ENCODE data around the gene ANKLE1.

The ANKLE1 gene

DNA sequence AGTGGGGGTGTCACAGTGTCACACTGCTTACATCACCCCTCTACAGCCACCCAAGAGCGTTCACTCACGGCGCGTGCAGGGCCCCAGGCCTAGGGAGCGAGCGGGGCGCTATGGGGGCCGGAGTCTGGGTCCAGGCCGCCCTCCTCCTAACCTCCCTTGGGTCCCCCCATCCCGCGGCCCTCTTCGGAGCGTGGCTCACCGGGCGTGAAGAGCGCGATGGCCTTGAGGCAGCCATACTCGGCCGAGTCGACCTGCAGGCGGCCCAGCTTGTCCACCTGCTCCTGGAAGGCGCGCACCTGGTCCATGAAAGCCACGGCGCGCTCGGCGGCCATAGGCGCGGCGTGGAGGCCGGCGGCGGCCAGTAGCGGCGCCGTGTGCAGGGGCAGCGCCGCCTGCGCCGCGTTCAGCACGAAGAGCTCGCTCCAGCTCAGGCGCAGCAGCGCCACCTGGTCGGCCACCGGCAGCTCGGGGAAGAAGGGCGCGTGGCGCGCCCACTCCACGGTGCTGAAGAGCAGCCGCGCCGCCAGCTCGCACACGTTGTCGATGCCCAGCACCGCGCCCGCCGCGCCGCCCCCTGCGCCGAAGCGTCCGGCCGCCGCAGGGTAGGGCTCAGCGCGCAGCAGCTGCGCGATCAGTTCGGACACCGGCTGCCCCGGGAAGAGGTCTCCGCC lies 46.3 kb upstream of the ANKLE1 start (continued):
- TF ChIP-seq, protein P1, sequence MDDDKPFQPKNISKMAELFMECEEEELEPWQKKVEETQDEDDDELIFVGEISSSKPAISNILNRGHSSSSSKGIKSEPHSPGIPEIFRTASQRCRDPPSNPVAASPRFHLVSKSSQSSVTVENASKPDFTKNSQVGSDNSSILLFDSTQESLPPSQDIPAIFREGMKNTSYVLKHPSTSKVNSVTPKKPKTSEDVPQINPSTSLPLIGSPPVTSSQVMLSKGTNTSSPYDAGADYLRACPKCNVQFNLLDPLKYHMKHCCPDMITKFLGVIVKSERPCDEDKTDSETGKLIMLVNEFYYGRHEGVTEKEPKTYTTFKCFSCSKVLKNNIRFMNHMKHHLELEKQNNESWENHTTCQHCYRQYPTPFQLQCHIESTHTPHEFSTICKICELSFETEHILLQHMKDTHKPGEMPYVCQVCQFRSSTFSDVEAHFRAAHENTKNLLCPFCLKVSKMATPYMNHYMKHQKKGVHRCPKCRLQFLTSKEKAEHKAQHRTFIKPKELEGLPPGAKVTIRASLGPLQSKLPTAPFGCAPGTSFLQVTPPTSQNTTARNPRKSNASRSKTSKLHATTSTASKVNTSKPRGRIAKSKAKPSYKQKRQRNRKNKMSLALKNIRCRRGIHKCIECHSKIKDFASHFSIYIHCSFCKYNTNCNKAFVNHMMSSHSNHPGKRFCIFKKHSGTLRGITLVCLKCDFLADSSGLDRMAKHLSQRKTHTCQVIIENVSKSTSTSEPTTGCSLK (tag by site-specific recombination; IDR thresholded peaks at IDR 0.05) = no peak
- TF ChIP-seq ZNF624 (tag by site-specific recombination; IDR thresholded peaks at IDR 0.05) = no peak
- peak; percentile 72 for TF ChIP-seq ZSCAN30 (tag by site-specific recombination; IDR thresholded peaks at IDR 0.05)
- no peak for TF ChIP-seq ZNF555 (tag by site-specific recombination; conservative IDR thresholded peaks at IDR 0.05)
- TF ChIP-seq ZNF426 (tag by site-specific recombination; IDR thresholded peaks at IDR 0.05) = no peak
- TF ChIP-seq ZNF155 (tag by site-specific recombination; IDR thresholded peaks at IDR 0.05) = no peak
- TF ChIP-seq ZNF548 (tag by site-specific recombination; IDR thresholded peaks at IDR 0.05) = no peak
- TF ChIP-seq REPIN1 (tag by site-specific recombination; IDR thresholded peaks at IDR 0.05; ENCODE audit: low read depth) = no peak
- TF ChIP-seq, protein P2, sequence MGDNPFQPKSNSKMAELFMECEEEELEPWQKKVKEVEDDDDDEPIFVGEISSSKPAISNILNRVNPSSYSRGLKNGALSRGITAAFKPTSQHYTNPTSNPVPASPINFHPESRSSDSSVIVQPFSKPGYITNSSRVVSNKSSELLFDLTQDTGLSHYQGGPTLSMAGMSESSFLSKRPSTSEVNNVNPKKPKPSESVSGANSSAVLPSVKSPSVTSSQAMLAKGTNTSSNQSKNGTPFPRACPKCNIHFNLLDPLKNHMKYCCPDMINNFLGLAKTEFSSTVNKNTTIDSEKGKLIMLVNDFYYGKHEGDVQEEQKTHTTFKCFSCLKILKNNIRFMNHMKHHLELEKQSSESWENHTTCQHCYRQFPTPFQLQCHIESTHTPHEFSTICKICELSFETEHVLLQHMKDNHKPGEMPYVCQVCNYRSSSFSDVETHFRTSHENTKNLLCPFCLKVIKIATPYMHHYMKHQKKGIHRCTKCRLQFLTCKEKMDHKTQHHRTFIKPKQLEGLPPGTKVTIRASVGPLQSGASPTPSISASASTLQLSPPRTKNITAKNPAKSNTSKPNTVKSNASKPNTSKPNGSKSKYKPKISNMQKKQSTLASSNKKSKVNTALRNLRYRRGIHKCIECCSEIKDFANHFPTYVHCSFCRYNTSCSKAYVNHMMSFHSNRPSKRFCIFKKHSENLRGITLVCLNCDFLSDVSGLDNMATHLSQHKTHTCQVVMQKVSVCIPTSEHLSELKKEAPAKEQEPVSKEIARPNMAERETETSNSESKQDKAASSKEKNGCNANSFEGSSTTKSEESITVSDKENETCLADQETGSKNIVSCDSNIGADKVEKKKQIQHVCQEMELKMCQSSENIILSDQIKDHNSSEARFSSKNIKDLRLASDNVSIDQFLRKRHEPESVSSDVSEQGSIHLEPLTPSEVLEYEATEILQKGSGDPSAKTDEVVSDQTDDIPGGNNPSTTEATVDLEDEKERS (tag by site-specific recombination; IDR thresholded peaks at IDR 0.05) = no peak
- TF ChIP-seq ZNF549 (tag by site-specific recombination; IDR thresholded peaks at IDR 0.05) = no peak
- TF ChIP-seq ZNF350 (tag by site-specific recombination; IDR thresholded peaks at IDR 0.05) = no peak
- TF ChIP-seq ZNF514 (tag by site-specific recombination; IDR thresholded peaks at IDR 0.05) = no peak
- TF ChIP-seq, protein P3, sequence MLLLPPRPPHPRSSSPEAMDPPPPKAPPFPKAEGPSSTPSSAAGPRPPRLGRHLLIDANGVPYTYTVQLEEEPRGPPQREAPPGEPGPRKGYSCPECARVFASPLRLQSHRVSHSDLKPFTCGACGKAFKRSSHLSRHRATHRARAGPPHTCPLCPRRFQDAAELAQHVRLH (tag by site-specific recombination; IDR thresholded peaks at IDR 0.05) = no peak
- no peak for TF ChIP-seq ZNF791 (tag by site-specific recombination; IDR thresholded peaks at IDR 0.05)
- peak; percentile 59 for TF ChIP-seq ZFHX2 (tag by site-specific recombination; conservative IDR thresholded peaks at IDR 0.05)
- TF ChIP-seq ZNF184 (tag by site-specific recombination; IDR thresholded peaks at IDR 0.05) = peak; percentile 58; the same call in 1 of the 2 replicates
- no peak for TF ChIP-seq ZNF707 (tag by site-specific recombination; IDR thresholded peaks at IDR 0.05)
- TF ChIP-seq ZNF146 (tag by site-specific recombination; IDR thresholded peaks at IDR 0.05) = no peak
- TF ChIP-seq ZNF529 (tag by site-specific recombination; IDR thresholded peaks at IDR 0.05; ENCODE audit: insufficient replicate concordance) = no peak
- TF ChIP-seq OVOL3 (tag by site-specific recombination; IDR thresholded peaks at IDR 0.05) = no peak
- TF ChIP-seq, protein P4, sequence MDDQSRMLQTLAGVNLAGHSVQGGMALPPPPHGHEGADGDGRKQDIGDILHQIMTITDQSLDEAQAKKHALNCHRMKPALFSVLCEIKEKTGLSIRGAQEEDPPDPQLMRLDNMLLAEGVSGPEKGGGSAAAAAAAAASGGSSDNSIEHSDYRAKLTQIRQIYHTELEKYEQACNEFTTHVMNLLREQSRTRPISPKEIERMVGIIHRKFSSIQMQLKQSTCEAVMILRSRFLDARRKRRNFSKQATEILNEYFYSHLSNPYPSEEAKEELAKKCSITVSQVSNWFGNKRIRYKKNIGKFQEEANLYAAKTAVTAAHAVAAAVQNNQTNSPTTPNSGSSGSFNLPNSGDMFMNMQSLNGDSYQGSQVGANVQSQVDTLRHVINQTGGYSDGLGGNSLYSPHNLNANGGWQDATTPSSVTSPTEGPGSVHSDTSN (CRISPR knock-in tag; IDR thresholded peaks at IDR 0.05) = peak; percentile 94
- no peak for TF ChIP-seq ZBTB1 (tag by site-specific recombination; IDR thresholded peaks at IDR 0.05)
- TF ChIP-seq KLF9 (tag by site-specific recombination; IDR thresholded peaks at IDR 0.05; ENCODE audit: low read depth) = no peak
- TF ChIP-seq WT1 (tag by site-specific recombination; IDR thresholded peaks at IDR 0.05) = no peak
- TF ChIP-seq ZNF561 (tag by site-specific recombination; IDR thresholded peaks at IDR 0.05; ENCODE audit: borderline replicate concordance) = peak; percentile 81
- TF ChIP-seq ZNF433 (tag by site-specific recombination; IDR thresholded peaks at IDR 0.05; ENCODE audit: low read depth) = no peak
- TF ChIP-seq SETDB1 (IDR thresholded peaks at IDR 0.05; ENCODE audit: insufficient read length, low read length) = no peak
- TF ChIP-seq ZNF530 (tag by site-specific recombination; IDR thresholded peaks at IDR 0.05; ENCODE audit: low read depth) = no peak
- TF ChIP-seq GLI2 (tag by site-specific recombination; IDR thresholded peaks at IDR 0.05; ENCODE audit: borderline replicate concordance, low read depth) = no peak
- no peak for TF ChIP-seq ZNF341 (tag by site-specific recombination; IDR thresholded peaks at IDR 0.05; ENCODE audit: low read depth)
- no peak for TF ChIP-seq PRDM1 (tag by site-specific recombination; IDR thresholded peaks at IDR 0.05)
- no peak for TF ChIP-seq HOXD13 (CRISPR knock-in tag; IDR thresholded peaks at IDR 0.05; ENCODE audit: borderline replicate concordance)
- TF ChIP-seq, protein P5, sequence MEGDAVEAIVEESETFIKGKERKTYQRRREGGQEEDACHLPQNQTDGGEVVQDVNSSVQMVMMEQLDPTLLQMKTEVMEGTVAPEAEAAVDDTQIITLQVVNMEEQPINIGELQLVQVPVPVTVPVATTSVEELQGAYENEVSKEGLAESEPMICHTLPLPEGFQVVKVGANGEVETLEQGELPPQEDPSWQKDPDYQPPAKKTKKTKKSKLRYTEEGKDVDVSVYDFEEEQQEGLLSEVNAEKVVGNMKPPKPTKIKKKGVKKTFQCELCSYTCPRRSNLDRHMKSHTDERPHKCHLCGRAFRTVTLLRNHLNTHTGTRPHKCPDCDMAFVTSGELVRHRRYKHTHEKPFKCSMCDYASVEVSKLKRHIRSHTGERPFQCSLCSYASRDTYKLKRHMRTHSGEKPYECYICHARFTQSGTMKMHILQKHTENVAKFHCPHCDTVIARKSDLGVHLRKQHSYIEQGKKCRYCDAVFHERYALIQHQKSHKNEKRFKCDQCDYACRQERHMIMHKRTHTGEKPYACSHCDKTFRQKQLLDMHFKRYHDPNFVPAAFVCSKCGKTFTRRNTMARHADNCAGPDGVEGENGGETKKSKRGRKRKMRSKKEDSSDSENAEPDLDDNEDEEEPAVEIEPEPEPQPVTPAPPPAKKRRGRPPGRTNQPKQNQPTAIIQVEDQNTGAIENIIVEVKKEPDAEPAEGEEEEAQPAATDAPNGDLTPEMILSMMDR (tag by site-specific recombination; IDR thresholded peaks at IDR 0.05) = peak; percentile 65; the same call in 1 of the 2 replicates

Data from HEK293 (cell line).